Panc1 (cell line): ENCODE data around the gene OGA.

Source experiments
- CTCF ChIP-seq: fragments of 450-650 bp; IDR thresholded peaks from 2 replicates; pipeline ENCODE4 v1.5.1; 2017; ENCODE audit warnings: mild to moderate bottlenecking
- POLR2AphosphoS5 ChIP-seq: IDR thresholded peaks from 2 replicates; pipeline ENCODE4 v1.6.1; 2012; ENCODE audit warnings: mild to moderate bottlenecking, low read depth, low read length, moderate library complexity
- REST ChIP-seq, 2 experiments: IDR thresholded peaks; 2 replicates each; pipeline ENCODE4 v1.6.1; 2011 to 2012; ENCODE audit warnings: low read depth in 2 of 2, control low read depth in 1 of 2, low read length in 1 of 2, mild to moderate bottlenecking in 1 of 2, moderate library complexity in 1 of 2; ENCODE audit not compliant: insufficient read depth in 1 of 2
- TCF7L2 ChIP-seq: IDR thresholded peaks from 2 replicates; pipeline ENCODE4 v1.6.1; 2011; ENCODE audit warnings: mild to moderate bottlenecking, low read depth, low read length, inconsistent platforms

GRCh38 chr10:101782811-101783735 lies 35.2 kb downstream of the OGA start, which contains the start of gene NPM3:
- TF ChIP-seq POLR2AphosphoS5 = peak; percentile 95
- TF ChIP-seq REST (IDR thresholded peaks at IDR 0.05; ENCODE audit: insufficient read depth in 1 of 2, low read depth in 2 of 2, low read length in 1 of 2) = no peak
- no peak for TF ChIP-seq CTCF
- peak; percentile 43; the same call in 1 of the 2 replicates for TF ChIP-seq TCF7L2
